Measurements from ENCODE around the gene ASB8. TPM values are rescaled to one million over a fixed set of nuclear protein-coding genes. Genes with fewer than 3 reads are reported as not detected.

The ASB8 gene
- total and polyA plus RNA-seq, 9 of the 15 experiments (the other 6 are each of a cell fraction or from before 2014, with no cell fraction given), result 13.3 to 29.0 (median 19.6) TPM

- 0 out of 2 replicates have a peak, but pooled peaks have one; percentile 29 for TF ChIP-seq EGR1 (conservative IDR thresholded peaks at IDR 0.05)
- no peak for TF ChIP-seq ZNF407 (IDR thresholded peaks at IDR 0.05; ENCODE audit: low read depth)
- no peak for TF ChIP-seq MIER1 (IDR thresholded peaks at IDR 0.05; ENCODE audit: low read depth)
- TF ChIP-seq MTF1 (CRISPR knock-in tag; IDR thresholded peaks at IDR 0.05; ENCODE audit: borderline replicate concordance), result no peak
- TF ChIP-seq SMC3 (conservative IDR thresholded peaks at IDR 0.05; ENCODE audit: insufficient read depth, low read depth, low read length), result no peak
Observed at GRCh38 chr12:48105867-48106680, 51.2 kb downstream of the ASB8 start, which contains the start of gene SENP1 (continued).
